ENCODE data around the gene PAK6.

PAK6 gene

DNA sequence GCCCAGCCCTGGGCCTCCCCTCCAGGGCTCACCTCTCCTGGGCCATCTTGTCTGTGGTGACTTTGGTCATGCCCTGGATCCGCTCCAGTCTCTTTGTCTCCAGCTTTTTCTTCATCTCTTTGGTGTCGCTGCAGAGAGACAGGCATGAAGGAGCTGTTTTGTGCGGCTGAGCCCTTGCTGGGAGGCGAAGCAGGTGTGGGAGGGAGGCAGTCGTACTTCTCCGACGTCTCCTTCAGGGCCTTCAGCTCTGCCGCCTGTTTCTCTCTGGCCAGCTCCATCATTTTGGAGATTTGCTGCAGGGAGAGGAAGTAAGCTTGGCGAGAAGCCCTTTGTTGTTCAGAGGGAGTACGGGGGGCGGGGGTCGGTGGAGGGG lies 51.7 kb downstream of the PAK6 start:
- TF ChIP-seq SIN3A (IDR thresholded peaks at IDR 0.05; ENCODE audit: borderline replicate concordance, insufficient read depth, low read length) = no peak
- TF ChIP-seq, protein P1, sequence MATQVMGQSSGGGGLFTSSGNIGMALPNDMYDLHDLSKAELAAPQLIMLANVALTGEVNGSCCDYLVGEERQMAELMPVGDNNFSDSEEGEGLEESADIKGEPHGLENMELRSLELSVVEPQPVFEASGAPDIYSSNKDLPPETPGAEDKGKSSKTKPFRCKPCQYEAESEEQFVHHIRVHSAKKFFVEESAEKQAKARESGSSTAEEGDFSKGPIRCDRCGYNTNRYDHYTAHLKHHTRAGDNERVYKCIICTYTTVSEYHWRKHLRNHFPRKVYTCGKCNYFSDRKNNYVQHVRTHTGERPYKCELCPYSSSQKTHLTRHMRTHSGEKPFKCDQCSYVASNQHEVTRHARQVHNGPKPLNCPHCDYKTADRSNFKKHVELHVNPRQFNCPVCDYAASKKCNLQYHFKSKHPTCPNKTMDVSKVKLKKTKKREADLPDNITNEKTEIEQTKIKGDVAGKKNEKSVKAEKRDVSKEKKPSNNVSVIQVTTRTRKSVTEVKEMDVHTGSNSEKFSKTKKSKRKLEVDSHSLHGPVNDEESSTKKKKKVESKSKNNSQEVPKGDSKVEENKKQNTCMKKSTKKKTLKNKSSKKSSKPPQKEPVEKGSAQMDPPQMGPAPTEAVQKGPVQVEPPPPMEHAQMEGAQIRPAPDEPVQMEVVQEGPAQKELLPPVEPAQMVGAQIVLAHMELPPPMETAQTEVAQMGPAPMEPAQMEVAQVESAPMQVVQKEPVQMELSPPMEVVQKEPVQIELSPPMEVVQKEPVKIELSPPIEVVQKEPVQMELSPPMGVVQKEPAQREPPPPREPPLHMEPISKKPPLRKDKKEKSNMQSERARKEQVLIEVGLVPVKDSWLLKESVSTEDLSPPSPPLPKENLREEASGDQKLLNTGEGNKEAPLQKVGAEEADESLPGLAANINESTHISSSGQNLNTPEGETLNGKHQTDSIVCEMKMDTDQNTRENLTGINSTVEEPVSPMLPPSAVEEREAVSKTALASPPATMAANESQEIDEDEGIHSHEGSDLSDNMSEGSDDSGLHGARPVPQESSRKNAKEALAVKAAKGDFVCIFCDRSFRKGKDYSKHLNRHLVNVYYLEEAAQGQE (IDR thresholded peaks at IDR 0.05; ENCODE audit: insufficient read depth in 1 of 2, low read depth in 2 of 2, low read length in 2 of 2) = no peak
- no peak for TF ChIP-seq TAF1 (IDR thresholded peaks at IDR 0.05; ENCODE audit: borderline replicate concordance, insufficient read depth, low read length)
- TF ChIP-seq POLR2AphosphoS5 (IDR thresholded peaks at IDR 0.05; ENCODE audit: low read depth, low read length) = no peak
- TF ChIP-seq FOXP2 (optimal IDR thresholded peaks at IDR 0.05; ENCODE audit: borderline replicate concordance, extremely low read depth, extremely low read length, insufficient read depth) = no peak

DNA sequence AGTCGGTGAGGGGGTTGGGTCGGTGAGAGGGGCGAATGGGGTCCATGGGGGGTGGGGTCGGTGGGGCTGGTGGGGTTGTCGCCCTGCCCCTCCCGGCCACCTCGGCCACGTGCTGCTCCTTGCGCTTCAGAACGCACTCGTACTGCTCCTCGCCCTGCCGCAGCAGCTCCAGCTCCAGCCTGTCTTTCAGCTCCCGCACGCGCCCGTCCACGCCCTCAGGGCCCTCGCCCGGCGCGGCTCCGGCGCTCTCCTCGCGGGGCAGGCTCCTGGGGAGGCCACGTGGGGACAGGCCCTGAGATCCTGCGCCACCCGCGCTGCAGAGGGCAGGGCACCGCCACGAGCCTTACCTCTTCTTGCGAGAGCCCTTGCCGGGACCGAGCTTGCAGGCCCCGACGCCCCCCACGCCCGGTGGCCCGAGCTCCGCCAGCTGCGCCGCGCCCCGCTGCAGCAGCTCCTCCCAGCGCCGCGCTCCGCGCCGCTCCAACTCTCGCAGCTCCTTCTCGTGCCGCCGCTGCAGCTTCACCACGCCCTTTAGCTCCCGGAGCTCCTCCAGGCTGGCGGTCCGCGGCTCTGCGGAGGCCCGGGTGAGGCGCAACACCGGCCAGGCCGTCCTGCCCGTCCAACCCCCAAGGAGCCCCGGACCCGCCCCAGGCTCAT lies 52.2 kb downstream of the PAK6 start:
- TF ChIP-seq, protein P1 (IDR thresholded peaks at IDR 0.05; ENCODE audit: insufficient read depth in 1 of 2, low read depth in 2 of 2, low read length in 2 of 2) = no peak
- TF ChIP-seq SIN3A (IDR thresholded peaks at IDR 0.05; ENCODE audit: borderline replicate concordance, insufficient read depth, low read length) (no peak), FOXP2 (optimal IDR thresholded peaks at IDR 0.05; ENCODE audit: borderline replicate concordance, extremely low read depth, extremely low read length, insufficient read depth) (no peak), TAF1 (IDR thresholded peaks at IDR 0.05; ENCODE audit: borderline replicate concordance, insufficient read depth, low read length) (no peak), POLR2AphosphoS5 (IDR thresholded peaks at IDR 0.05; ENCODE audit: low read depth, low read length) (no peak)

DNA sequence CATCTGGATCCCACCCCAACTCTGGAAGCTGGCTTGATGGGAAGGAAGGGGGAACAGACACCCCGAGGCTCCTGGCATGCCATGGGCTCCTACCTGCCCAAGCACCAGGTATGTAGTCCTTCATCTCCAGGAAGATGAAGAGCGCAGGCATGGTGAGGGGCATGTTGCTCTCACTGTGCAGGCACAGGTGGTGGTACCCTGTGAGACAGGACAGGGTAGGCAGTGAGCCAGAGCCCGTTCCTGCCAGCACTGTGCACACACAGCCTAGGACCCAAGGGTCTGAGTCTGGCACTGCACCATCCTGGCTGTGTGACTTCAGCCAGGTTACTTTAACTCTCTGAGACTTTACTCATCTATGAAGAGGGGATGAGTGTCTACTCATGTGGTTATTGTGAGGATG lies 53.4 kb downstream of the PAK6 start:
- TF ChIP-seq FOXP2 (optimal IDR thresholded peaks at IDR 0.05; ENCODE audit: borderline replicate concordance, extremely low read depth, extremely low read length, insufficient read depth) = no peak
- TF ChIP-seq POLR2AphosphoS5 (IDR thresholded peaks at IDR 0.05; ENCODE audit: low read depth, low read length) = no peak
- TF ChIP-seq SIN3A (IDR thresholded peaks at IDR 0.05; ENCODE audit: borderline replicate concordance, insufficient read depth, low read length) = no peak
- TF ChIP-seq TAF1 (IDR thresholded peaks at IDR 0.05; ENCODE audit: borderline replicate concordance, insufficient read depth, low read length) = no peak
- TF ChIP-seq, protein P1 (IDR thresholded peaks at IDR 0.05; ENCODE audit: insufficient read depth in 1 of 2, low read depth in 2 of 2, low read length in 2 of 2) = no peak

DNA sequence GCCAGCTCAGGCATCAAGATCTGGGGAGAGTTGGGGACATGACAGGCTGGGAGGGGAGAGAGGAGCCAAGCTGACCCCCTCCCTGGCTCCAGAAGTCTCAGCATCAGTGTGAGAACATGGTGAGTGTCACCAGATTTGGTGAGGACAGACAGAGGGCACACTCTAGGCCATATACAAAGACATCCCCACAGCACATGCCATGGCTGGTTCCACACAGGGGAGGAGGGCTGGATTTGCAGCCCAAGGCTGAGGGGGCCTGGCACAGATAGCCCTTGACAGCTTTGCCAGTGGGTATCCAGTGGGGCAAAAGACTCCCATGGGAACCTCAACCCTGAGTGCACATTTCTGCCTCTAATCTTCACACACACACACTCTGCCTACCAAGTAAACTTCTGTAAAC lies 54.1 kb downstream of the PAK6 start:
- no peak for TF ChIP-seq POLR2AphosphoS5 (IDR thresholded peaks at IDR 0.05; ENCODE audit: low read depth, low read length)
- TF ChIP-seq, protein P1 (IDR thresholded peaks at IDR 0.05; ENCODE audit: insufficient read depth in 1 of 2, low read depth in 2 of 2, low read length in 2 of 2) = no peak
- no peak for TF ChIP-seq TAF1 (IDR thresholded peaks at IDR 0.05; ENCODE audit: borderline replicate concordance, insufficient read depth, low read length)

Data from PFSK-1 (cell line).